Right cardiac atrium (tissue), 5 donors: ENCODE measurements around the gene BDKRB1. TPM values are rescaled to one million over a fixed set of nuclear protein-coding genes. Genes with fewer than 3 reads are reported as not detected.
A peak's percentile ranks its signal among the peaks of the same experiment; 100 is the strongest.

ENCODE experiments used
- ATAC-seq, 2 donors: fragments of 200-7000 bp; cut with Tn5 transposase; one replicate each; pipeline versions ENCODE4 v1.8.0 to v1.9.1; 2020; ENCODE audit warnings: moderate library complexity in 2 of 2, mild to moderate bottlenecking in 1 of 2
- DNase-seq, 3 donors: peaks; one replicate each; pipeline ENCODE4 v3.0.0-alpha.2; 2020
- H3K27ac ChIP-seq: one replicate; pipeline ENCODE4 v1.5.1; 2013; ENCODE audit warnings: mild to moderate bottlenecking, low read length, control low read depth, moderate library complexity
- H3K27me3 ChIP-seq: one replicate; pipeline ENCODE4 v1.6.1; 2013; ENCODE audit not compliant: control insufficient read depth, insufficient read depth
- H3K4me1 ChIP-seq: one replicate; pipeline ENCODE4 v1.6.1; 2013; ENCODE audit warnings: low read length; ENCODE audit not compliant: control insufficient read depth, insufficient read depth
- H3K4me3 ChIP-seq: one replicate; pipeline ENCODE4 v1.5.1; 2013; ENCODE audit warnings: low read length, control low read depth
- H3K9me3 ChIP-seq: one replicate; pipeline ENCODE4 v1.6.1; 2013; ENCODE audit warnings: low read length; ENCODE audit not compliant: control insufficient read depth
- WGBS: extraction: QIAGEN DNeasy Blood & Tissue Kit; methylation state at CpG from one replicate; pipeline ENCODE4 v1.1.7; 2013; 5-methylcytosine and 5-hydroxymethylcytosine counted together
- intact Hi-C, 4 donors: fragments of 100-400 bp; cut with DNase I; formaldehyde crosslinking; loops; one replicate each; pipeline versions ENCODE4 v1.11.0 to v1.14.0; 2022 to 2023
- polyA plus RNA-seq: library from polyadenylated mRNA; stranded (reverse); fragments of 200-250 nt; gene quantifications from one replicate; pipeline ENCODE4 v1.2.3, GENCODE V29; 2013
- total RNA-seq, 4 donors: library from RNA; stranded (reverse); fragmentation: NEBNext Ultra II Directional; extraction: Animal tissue kit (Norgen Biotek cat#: 25700); gene quantifications; one replicate each; pipeline ENCODE4 v1.2.1, GENCODE V29; 2021
- donor health status: healthy with polysubstance abuse.
- donor health status: DM: no; HTN: yes; CAD: no.
- donor health status: DM: no; HTN: no; CAD: no.
- donor health status: DM: no; HTN: yes; CAD: no; lungs with severe emphysema.
- donor health status: DM: yes; HTN: yes; CAD: no.

Gene BDKRB1
- total and polyA plus RNA-seq, 5 donors: 0.18 TPM; not detected in 4

DNA sequence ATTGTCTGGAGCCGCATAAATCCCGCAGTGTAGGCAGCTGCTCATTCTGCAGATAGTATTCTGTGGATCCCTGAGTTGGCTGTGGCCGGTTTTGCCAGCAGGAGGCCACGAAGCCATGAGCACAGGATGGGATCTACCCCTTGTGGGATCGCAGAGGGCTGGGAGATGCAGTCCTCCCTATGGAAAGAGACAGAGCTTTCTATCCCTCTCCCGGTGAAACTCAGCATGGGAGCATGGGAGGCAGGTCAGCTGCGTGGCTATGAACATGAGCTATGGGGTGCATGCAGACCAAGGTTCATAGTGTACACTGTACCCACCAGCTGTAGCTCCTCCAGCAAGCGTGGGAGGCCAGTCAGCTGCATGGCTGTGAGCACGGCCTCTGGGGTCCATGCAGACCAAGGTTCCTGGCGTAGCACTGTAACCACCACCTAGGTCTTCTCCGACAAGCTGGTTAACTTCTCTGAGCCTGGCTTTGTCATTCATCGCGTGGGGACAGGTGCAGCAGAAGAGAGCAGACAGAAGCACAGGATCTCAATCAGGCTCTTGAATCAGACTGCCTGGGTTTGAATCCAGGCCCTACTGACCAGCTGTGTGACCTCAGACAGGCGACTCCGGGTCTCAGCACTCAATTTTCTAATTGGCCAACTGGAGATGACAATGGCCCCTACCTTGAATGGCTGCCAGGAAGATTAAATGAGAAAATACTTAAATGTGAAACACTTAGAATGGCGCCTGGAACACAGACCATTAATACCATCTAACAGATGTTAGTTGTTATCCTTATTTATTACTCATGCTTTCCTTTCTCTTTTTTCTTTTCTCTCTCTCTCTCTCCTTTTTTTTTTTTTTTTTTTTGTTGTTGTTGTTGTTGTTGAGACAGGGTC lies 6.0 kb downstream of the BDKRB1 start:
- 81% methylated on average over 16 of the region's 16 CpGs for WGBS
- ATAC-seq: no peak
- no peak overlapping the region for H3K27ac ChIP-seq
- H3K4me3 ChIP-seq: no peak overlapping the region
- no peaks in the 10 kb centered on the region for H3K4me1 ChIP-seq
- intact Hi-C loops: no loop called here
- H3K27me3 ChIP-seq: no peaks in the 10 kb centered on the region
- no peaks in the 10 kb centered on the region for H3K9me3 ChIP-seq
- DNase-seq: no peak

DNA sequence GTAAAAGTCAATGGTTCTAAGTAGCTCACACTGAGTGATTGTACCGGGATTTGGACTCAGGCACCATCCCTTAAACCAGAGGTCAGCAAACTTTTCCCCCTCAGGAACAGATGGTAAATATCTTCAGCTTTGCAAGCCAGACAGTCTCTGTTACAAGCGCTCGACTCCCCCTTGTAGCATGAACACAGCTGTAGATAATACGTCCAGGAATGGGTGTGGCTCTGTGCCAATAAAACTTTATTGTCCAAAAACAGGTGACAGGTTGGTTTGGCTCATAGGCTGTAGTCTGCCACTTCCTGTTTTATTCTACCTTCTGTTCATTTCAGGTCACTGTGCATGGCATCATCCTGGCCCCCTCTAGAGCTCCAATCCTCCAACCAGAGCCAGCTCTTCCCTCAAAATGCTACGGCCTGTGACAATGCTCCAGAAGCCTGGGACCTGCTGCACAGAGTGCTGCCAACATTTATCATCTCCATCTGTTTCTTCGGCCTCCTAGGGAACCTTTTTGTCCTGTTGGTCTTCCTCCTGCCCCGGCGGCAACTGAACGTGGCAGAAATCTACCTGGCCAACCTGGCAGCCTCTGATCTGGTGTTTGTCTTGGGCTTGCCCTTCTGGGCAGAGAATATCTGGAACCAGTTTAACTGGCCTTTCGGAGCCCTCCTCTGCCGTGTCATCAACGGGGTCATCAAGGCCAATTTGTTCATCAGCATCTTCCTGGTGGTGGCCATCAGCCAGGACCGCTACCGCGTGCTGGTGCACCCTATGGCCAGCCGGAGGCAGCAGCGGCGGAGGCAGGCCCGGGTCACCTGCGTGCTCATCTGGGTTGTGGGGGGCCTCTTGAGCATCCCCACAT lies 7.6 kb downstream of the BDKRB1 start:
- WGBS: 86% methylated on average over 20 of the region's 20 CpGs

DNA sequence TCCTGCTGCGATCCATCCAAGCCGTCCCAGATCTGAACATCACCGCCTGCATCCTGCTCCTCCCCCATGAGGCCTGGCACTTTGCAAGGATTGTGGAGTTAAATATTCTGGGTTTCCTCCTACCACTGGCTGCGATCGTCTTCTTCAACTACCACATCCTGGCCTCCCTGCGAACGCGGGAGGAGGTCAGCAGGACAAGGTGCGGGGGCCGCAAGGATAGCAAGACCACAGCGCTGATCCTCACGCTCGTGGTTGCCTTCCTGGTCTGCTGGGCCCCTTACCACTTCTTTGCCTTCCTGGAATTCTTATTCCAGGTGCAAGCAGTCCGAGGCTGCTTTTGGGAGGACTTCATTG lies 8.2 kb downstream of the BDKRB1 start:
- intact Hi-C loops: no loop called here
- no peaks in the 10 kb centered on the region for H3K9me3 ChIP-seq
- no peaks in the 10 kb centered on the region for H3K27me3 ChIP-seq
- H3K4me1 ChIP-seq: no peaks in the 10 kb centered on the region
- no peak overlapping the region for H3K27ac ChIP-seq
- H3K4me3 ChIP-seq: no peak overlapping the region
- 87% methylated on average over 14 of the region's 14 CpGs for WGBS
- DNase-seq: no peak
- ATAC-seq: no peak

More for the DNA sequence above, 7.6 kb downstream of the BDKRB1 start:
- H3K9me3 ChIP-seq: no peaks in the 10 kb centered on the region
- ATAC-seq (no peak), DNase-seq (no peak)
- intact Hi-C loops: no loop called here
- H3K27ac ChIP-seq: no peak overlapping the region
- no peak overlapping the region for H3K4me3 ChIP-seq
- no peaks in the 10 kb centered on the region for H3K27me3 ChIP-seq
- H3K4me1 ChIP-seq: no peaks in the 10 kb centered on the region

DNA sequence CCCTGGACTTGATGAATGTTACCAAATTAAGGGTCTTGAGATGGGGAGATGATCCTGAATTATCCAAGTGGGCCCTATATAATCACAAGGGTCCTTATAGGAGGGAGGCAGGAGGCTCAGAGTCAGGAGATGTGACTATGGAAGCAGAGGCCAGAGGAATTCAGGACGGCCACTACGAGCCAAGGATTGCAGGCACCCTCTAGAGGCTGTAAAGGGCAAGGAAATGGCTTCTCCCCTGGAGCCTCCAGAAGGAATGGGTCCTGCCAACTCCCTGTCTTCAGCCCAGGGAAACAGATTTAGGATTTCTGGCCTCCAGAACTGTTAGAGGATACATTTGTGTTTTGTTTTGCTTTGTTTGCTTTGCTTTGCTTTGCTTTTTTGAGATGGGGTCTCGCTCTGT lies 8.8 kb downstream of the BDKRB1 start:
- intact Hi-C loops: no loop called here
- Histone ChIP-seq H3K27me3 (no peaks in the 10 kb centered on the region), H3K27ac (no peak overlapping the region), H3K4me1 (no peaks in the 10 kb centered on the region), H3K4me3 (no peak overlapping the region), H3K9me3 (no peaks in the 10 kb centered on the region)
- DNase-seq (no peak), ATAC-seq (no peak)
- 58% methylated on average over 3 of the region's 3 CpGs for WGBS

DNA sequence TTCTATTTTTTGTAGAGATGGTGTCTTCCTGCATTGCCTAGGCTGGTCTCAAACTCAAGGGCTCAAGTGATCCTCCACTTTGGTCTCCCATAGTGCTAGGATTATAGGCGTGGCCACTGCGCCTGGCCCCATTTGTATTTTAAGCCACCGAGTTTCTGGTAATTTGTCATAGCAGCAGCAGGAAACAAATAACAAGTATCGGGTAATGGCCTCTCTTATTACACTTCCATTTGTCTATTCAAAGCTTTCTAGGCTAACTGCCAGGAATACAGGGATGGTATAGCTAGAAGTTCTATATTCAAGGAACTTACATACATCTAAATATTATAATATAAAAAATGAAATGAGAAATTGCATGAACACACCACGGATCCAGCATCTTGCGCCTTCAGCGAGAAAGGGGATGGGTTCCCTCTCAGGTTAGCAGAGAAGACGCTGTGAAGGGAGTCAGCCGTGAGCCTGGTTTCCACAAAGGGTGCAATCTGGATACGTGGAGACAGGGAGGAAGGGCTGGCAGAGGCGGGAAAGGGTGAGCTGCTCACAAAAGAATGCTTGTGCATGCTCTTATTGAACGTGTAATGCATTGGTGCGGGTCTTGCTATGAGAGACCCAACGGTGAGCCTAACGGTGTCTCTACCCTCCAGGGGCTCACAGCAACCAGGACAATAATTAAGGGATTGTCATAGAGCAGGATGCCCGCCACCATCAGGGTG lies 9.5 kb downstream of the BDKRB1 start:
- no peaks in the 10 kb centered on the region for H3K4me1 ChIP-seq
- 72% methylated on average over 16 of the region's 16 CpGs for WGBS
- no peaks in the 10 kb centered on the region for H3K9me3 ChIP-seq
- H3K4me3 ChIP-seq: no peak overlapping the region
- H3K27ac ChIP-seq: no peak overlapping the region
- no peak for ATAC-seq
- intact Hi-C loops: no loop called here
- DNase-seq: no peak
- no peaks in the 10 kb centered on the region for H3K27me3 ChIP-seq

DNA sequence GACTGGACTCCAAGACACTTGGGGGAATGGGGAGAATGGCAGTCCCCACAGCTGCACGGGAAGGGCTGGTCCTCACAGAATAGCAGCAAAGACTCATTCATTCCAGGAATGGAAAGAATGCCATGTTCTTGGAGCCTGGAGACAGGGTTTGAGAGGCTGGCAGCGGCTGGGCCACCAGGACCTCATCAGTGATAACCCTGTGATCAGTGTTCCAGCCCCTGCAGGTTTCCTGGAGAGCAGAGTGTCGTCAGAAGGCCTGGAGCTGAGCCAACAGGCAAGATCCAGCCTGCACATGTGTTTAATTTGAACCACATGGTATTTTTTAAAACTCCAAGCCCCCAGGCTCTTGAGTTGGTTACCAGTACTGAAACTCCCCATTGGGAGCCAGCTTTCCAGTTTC lies 11.3 kb downstream of the BDKRB1 start:
- 7% methylated on average over 3 of the region's 3 CpGs for WGBS
- DNase-seq: no peak
- Histone ChIP-seq H3K27ac (no peak overlapping the region), H3K27me3 (no peaks in the 10 kb centered on the region), H3K4me3 (no peak overlapping the region), H3K9me3 (no peaks in the 10 kb centered on the region), H3K4me1 (no peaks in the 10 kb centered on the region)
- intact Hi-C loops: no loop called here
- no peak for ATAC-seq

DNA sequence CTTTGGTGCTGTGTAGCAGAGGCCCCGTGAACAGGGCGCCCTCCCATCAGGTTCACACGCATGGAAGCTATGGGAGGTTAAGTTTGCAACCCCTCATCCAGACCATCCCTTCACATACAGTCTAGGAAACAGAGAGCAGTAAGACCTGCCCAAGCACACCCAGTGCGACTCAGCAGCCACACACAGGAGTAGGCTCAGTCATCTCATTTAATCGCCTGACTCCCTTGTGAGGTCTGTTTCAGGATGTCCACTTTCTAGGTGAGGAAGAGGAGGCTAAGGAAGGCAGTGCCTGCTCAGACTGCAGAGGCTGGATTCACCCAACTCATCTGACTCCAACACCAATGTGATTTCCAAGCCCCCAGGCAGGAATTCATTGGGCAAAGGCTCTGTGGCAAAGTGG lies 11.9 kb downstream of the BDKRB1 start:
- no peak for ATAC-seq
- Histone ChIP-seq H3K27me3 (no peaks in the 10 kb centered on the region), H3K9me3 (no peaks in the 10 kb centered on the region), H3K4me1 (no peaks in the 10 kb centered on the region), H3K4me3 (no peak overlapping the region), H3K27ac (no peak overlapping the region)
- WGBS: 95% methylated on average over 5 of the region's 5 CpGs
- DNase-seq: no peak
- intact Hi-C loops: no loop called here

DNA sequence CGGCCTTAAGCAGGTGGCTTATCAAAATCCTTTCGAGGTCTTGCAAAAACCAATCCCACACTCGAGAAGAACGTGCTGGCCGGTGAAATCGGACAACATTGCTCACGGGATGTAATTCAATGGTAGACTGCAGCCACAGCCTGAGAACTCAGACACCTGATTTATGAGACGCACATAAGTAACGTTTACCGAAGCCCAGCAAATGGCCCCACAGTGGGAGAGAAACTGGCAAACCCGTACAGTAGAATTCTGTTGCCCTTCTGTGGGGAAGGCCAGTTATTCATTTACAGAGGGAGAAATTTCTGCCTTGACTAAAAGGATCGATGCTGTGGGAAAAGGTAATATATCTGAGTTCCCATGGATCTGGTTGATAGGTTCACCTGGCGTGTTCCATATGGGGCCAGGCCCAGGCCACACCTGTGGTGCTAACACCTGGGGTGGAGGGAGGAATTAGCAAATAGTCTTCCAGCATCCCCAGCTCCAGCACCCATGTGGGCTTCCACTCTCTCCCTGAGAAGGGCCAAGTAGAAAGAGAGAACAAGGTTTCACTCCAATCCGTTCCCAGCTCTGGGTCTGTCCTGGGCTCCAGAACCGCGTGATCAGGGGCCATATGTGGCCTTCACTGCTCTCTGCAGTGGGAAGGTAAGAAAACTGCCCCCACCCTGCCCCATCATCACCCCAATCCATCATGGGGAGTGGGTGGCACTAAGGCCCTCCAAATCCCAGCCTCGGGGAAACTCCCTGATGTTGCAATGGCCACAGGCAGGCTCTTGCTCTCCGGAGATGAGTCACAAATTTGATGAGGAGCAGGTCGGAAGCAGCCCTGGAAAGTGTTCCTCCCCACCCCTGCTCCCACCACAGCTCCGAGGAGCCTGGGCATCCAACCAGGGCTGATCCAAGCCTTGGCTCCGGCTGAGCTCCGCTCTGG lies 12.7 kb downstream of the BDKRB1 start:
- peak in 1 of 3 donors; percentile 44 for DNase-seq
- WGBS: 80% methylated on average over 22 of the region's 22 CpGs
- no peak overlapping the region for H3K27ac ChIP-seq
- H3K4me3 ChIP-seq: no peak overlapping the region
- no peaks in the 10 kb centered on the region for H3K27me3 ChIP-seq
- H3K9me3 ChIP-seq: no peaks in the 10 kb centered on the region
- no peaks in the 10 kb centered on the region for H3K4me1 ChIP-seq
- peak in 1 of 2 donors; percentile 58 for ATAC-seq
- intact Hi-C loops: no loop called here

DNA sequence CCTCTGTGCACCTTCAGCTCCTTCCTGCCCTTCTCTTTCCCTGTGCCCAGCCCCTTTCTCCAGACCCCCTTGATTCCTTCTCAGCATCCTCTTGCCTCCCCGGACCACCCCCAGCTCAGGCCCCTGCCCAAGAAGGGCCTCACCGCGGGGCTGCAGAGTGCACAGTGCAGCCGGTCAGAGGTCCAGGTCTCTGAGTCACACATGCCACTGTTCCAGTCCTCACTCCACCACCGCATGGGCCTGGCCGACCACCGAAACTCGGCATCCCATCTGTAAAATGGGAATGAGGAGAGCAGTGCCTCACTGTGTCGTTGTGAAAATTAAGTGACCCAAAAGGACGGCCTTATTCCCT lies 13.3 kb downstream of the BDKRB1 start:
- ATAC-seq (peak in 1 of 2 donors; percentile 21), DNase-seq (no peak)
- intact Hi-C loops: no loop called here
- Histone ChIP-seq H3K4me1 (no peaks in the 10 kb centered on the region), H3K9me3 (no peaks in the 10 kb centered on the region), H3K4me3 (no peak overlapping the region), H3K27me3 (no peaks in the 10 kb centered on the region), H3K27ac (no peak overlapping the region)
- WGBS: 83% methylated on average over 10 of the region's 10 CpGs
